ENCODE results near the gene BLVRA.
"Not testable (repeated sequence)": the region's sequence is repeated elsewhere in the genome, so short reads cannot be mapped to it uniquely, and the experiment has no call there.

Gene BLVRA

DNA sequence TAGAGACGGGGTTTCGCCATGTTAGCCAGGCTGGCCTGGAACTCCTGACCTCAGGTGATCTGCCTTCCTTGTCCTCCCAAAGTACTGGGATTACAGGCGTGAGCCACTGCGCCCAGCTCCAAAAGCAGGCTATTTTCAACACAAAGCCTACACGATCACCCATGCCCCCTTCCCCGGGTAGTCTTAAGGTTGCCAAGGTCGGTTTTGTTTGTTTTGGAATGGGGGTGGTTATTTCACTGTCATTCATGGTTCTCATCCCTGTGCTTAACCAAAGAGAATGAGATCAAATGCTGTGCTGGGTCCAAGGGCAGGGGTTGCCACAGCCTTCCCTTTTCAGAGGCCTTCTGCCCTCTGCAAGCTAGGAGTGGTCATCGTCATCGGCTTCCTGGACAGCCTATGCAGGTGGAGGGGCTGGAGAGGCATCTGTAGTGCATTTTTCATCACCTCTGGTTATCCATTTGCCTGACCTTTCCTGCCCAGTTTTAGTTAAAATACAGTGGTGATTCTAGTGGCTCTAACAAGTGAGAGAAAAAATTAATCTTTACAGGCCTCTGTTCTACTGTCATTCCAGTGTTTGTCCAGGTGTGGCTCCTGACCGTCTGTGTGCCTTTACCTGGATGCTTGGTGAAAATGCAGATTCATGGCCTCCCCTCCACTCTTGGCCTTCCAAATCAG is 11.4 kb downstream of the BLVRA start:
- DNase-seq (ENCODE audit: low read depth) = no peak

DNA sequence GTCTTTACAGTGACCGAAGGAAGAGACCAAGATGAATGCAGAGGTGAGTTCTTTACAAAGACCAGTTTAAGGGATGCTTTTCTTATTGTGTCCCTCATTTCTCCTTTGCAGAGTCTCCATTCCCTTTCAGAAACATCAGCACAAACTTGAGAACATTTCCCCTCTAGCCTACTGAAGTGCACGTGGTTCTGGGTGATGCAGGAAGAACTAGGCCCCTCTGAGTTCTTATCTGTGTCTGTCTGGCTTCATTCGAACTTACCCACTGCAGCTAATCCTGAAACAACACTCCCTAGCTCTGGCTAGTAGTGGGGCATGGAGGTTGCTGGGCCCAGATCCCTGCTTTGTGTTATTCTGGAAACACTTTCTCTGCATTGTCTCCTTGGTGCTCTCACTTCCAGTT is 12.6 kb downstream of the BLVRA start:
- no peak for DNase-seq (ENCODE audit: low read depth)

DNA sequence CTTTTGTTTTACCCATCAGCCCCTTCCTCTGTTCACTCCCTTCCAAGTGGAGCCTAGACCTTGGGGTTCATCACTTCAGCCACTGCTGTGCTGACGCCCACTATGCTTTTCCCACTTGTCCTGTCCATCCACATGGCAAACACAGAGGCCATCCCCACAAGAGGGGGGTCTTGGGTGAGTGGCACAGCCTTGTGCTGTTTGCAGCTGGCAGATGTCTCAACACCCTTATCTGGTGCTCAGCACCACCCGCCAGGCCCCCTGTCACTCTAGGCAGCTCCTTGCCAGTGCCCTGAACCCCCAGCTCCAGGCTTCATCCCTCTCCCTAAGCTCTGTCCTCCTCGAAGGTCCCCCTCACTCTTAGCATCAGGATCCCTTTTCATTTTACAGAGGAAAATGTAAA is 13.1 kb downstream of the BLVRA start:
- DNase-seq (ENCODE audit: low read depth) = no peak

DNA sequence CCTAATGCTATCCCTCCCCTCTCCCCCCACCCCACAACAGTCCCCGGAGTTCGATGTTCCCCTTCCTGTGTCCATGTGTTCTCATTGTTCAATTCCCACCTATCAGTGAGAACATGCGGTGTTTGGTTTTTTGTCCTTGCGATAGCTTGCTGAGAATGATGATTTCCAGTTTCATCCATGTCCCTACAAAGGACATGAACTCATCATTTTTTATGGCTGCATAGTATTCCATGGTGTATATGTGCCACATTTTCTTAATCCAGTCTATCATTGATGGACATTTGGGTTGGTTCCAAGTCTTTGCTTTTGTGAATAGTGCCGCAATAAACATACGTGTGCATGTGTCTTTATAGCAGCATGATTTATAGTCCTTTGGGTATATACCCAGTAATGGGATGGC is 14.8 kb downstream of the BLVRA start:
- not testable (repeated sequence) for DNase-seq (ENCODE audit: low read depth)

DNA sequence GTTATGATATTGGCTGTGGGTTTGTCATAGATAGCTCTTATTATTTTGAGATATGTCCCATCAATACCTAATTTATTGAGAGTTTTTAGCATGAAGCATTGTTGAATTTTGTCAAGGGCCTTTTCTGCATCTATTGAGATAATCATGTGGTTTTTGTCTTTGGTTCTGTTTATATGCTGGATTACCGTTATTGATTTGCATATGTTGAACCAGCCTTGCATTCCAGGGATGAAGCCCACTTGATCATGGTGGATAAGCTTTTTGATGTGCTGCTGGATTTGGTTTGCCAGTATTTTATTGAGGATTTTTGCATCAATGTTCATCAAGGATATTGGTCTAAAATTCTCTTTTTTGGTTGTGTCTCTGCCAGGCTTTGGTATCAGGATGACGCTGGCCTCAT is 16.8 kb downstream of the BLVRA start:
- not testable (repeated sequence) for DNase-seq (ENCODE audit: low read depth)

DNA sequence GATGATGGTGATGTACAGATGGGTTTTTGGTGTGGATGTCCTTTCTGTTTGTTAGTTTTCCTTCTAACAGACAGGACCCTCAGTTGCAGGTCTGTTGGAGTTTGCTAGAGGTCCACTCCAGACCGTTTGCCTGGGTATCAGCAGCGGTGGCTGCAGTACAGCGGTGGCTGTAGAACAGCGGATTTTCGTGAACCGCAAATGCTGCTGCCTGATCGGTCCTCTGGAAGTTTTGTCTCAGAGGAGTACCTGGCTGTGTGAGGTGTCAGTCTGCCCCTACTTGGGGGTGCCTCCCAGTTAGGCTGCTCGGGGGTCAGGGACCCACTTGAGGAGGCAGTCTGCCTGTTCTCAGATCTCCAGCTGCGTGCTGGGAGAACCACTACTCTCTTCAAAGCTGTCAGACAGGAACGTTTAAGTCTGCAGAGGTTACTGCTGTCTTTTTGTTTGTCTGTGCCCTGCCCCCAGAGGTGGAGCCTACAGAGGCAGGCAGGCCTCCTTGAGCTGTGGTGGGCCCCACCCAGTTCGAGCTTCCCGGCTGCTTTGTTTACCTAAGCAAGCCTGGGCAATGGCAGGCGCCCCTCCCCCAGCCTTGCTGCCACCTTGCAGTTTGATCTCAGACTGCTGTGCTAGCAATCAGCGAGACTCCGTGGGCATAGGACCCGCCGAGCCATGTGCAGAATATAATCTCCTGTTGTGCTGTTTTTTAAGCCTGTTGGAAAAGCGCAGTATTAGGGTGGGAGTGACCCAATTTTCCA is 20.0 kb downstream of the BLVRA start:
- not testable (repeated sequence) for DNase-seq (ENCODE audit: low read depth)

DNA sequence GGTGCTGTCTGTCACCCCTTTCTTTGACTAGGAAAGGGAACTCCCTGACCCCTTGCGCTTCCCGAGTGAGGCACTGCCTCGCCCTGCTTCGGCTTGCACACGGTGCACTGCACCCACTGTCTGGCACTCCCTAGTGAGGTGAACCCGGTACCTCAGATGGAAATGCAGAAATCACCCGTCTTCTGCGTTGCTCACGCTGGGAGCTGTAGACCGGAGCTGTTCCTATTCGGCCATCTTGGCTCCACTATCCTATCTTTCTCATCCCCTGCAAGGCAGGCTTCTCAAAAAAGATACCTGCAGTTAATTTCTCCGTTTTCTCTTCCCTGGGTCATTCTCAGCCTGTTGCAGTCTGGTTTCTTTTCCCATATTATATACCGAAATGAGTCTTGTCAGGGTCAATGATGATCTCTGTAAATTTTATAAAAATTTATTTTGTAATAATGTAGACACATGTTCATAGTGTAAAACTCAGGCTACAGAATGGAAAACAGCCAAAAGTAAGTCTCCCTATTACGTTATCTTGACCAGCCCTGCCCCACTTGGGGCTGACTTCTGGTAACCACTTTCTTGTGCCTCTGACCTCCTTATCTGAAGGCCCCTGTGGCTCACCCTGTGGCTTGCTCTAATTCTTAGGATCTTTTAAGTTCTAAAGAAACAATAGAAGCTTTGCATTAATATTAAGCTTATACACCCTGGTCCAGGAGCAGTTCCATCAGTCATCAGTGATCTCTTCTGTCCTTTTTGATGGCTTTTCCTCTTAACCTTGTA is 20.7 kb downstream of the BLVRA start:
- no peak for DNase-seq (ENCODE audit: low read depth)

DNA sequence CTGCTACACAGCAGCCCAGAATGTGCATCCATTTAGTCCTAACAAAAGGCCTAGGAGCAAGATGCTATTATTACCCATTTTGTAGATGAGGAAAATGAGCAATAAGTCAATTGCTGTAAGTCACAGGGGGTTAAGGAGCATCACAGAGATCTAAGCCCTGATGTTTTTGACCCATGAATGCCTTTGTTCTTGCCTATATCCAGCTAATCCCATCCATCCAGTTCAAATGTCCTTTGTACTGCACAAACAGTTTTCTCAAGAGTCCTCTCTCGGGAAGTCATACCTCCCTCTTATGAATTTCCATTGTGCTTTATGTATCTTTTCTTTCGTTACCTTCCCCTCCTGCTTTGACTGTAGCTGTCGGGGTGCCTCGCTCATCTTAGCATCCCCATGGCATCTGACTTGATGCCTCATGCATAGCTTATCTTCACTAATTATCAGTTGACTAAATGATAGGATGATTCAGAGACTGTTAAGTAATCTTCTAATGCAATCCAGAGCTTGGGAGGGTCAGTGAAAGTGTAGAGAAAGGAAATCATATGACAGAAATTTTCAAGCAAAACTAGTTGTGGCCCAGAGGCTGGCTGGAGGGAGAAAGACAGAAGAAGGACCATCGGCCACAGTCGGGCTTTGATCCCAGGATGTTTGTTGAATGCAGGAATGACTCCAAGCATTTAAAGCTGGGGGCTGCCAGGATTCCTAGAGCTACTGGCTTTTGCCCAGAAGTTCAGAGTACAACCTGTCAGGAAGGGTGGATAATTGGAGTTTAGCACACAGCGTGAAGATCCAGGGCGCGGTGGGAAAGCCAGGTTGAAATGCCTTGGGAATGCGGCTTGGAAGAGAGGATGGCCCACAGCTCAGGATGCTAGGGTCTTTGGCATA is 23.5 kb downstream of the BLVRA start:
- no peak for DNase-seq (ENCODE audit: low read depth)

DNA sequence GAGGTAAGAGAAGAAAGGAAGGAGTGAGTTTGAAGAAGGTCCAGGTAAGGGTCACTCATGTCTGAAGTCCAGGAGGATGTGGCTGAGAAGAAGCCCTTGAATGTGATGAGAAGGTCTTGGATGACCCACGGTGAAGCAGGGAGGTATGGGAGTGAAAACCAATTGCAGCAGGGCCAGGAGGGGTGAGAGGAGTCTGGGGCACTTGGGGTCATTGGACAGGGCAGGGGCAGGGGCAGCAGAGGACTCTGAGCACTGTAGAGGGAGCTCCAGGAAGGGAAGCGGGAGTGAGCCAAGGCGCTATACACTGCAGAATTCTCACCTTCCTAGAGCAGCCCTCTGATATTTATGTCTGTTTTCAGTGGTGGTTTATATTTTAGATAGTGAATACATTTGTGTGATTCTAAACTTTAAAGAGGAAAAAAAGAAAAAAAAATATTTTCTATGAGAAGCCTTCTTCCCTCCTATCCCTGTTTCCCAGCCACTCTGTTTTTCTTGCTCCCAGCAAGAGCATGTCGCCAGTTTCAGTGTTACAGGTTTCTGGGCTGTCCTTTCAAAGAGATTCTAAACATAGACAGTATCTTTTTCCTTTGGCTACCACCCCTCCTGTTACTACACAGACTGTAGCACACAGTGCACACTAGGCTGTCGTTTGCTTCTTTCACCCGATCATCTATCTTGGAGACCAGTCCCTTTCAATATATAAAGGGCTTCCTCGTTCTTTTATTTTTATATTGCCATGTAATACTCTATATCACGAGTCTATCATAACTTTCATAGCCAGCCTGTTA is 24.5 kb downstream of the BLVRA start:
- DNase-seq (ENCODE audit: low read depth) = no peak

DNA sequence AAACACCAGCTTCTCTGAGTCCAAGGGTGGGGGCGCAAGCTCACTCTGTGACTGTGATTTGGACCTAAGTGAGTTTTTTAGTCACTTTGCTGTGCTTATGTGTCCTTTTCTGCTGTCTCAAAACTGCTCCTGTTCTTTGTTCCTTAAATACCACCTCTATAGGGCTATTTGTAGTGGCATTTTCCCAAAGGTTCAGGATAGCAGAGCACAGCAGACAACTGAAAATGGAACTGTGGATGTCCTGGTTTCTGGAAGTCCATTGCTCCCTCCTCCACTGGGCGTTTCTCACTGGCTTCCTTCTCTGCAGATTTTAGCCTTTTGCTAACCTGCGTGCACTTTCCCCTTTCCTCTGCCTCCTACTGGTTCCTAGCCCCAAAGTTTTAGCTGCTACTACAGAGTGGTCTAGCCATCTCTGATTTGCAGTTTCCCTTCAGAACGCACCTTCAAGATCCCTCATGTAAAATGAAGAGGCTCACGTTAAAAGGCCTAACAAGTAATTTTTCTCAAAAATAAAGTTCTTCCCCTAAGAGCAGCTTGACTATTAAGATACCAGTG is 25.6 kb downstream of the BLVRA start:
- no peak for DNase-seq (ENCODE audit: low read depth)

DNA sequence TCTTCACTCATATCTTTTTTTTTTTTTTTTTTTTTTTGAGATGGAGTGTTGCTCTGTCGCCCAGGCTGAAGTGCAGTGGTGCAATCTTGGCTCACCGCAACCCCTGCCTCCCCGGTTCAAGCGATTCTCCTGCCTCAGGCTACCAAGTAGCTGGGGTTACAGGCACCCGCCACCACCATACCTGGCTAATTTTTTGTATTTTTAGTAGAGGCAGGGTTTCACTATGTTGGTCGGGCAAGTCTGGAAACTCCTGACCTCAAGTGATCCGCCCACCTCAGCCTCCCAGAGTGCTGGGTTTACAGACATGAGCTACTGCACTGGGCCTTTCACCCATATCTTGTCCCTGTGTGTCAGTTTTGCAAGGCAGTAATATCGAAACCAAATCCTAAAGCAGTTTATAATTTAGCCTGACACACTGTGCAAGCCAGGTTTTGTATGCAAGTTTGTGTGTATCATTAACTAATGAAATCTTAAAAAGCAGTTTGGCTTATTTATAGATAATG is 26.2 kb downstream of the BLVRA start:
- not testable (repeated sequence) for DNase-seq (ENCODE audit: low read depth)

DNA sequence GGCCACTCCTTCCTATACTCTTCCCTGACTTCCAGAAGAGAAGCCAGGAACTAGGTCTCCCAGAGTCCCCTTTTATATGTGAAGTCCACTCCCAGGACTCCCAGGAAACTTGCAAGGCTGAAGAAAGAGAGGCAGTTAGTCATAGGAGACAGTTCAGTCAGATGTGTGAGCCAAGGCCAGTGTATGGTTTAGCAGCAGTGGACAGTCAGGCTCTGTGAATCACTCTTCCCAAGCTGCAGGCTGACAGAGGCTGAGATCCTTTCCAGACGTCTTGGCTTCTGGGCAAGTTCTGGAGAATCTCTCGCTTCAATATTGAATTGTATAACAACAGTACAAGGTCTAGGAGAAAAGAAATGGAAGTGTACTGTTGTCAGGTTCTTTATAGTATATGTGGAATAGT is 26.9 kb downstream of the BLVRA start:
- no peak for DNase-seq (ENCODE audit: low read depth)

DNA sequence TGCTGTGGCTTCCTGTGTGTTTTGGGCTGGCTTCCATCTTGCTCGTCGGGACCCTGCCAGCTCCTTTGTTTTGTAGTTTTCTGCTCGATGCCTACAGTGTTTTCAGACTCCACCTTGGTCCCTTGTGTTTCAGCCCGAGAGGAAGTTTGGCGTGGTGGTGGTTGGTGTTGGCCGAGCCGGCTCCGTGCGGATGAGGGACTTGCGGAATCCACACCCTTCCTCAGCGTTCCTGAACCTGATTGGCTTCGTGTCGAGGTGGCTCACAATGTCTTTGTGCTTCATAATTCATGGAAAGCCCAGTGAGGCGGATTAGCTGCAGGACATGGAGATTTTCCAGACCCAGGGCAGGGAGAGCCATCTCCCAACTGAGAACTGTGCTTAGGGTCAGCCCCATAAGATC is 29.3 kb downstream of the BLVRA start:
- DNase-seq (ENCODE audit: low read depth) = no peak

DNA sequence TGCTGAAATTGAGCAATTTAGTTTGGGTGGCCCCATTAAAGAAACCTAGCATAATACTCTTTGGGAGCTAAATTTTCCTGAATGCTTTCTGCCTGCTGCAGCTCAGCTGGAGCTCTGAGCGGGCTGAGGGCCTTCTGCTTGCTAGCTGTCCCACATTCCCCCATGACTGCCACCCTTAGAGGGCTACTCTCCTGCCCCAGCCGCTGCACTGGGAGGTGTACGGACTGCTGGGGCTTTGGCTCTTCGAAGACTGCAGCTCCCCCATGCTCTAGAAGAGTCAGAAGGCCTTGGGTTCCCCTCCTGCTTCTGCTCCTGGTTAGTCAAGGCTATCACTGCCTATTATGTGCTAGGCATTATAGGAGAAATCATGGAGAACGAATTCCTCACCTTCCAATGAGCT is 31.5 kb downstream of the BLVRA start:
- no peak for DNase-seq (ENCODE audit: low read depth)

DNA sequence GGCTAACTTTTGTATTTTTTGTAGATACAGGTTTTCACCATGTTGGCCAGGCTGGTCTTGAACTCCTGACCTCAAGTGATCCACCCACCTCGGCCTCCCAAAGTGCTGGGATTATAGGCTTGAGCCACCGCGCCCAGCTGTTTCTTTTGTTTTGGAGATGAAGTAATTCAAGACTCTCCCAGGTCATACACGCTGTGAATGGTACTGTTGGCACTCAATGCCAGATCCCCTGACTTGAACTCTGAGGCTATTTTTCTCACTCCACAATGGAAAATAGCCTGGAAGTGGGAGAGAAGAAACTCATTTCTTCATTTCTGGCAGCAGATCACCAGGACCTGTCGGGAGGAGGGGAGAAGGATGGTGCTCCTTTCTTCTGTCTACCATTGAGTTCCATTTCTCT is 32.4 kb downstream of the BLVRA start:
- no peak for DNase-seq (ENCODE audit: low read depth)

DNA sequence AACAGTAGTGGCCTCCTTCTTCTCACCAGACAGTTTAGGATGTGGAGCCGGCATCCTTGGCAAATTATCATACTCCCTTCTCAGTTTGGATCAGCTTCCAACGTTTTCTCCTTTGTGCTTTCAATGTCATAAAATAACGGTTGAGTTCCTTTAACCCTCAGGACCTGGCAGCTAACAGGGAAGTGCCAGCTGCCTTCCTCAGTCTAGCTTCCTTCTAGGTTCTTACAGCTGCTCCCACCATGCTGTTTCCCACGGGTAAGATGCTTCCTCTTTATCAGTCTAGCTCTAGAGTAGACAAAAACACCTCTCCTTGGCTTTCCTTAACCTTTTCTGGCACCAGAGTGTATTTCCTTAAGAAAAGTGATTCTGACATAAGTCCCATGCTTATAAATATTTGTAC is 33.2 kb downstream of the BLVRA start:
- no peak for DNase-seq (ENCODE audit: low read depth)

DNA sequence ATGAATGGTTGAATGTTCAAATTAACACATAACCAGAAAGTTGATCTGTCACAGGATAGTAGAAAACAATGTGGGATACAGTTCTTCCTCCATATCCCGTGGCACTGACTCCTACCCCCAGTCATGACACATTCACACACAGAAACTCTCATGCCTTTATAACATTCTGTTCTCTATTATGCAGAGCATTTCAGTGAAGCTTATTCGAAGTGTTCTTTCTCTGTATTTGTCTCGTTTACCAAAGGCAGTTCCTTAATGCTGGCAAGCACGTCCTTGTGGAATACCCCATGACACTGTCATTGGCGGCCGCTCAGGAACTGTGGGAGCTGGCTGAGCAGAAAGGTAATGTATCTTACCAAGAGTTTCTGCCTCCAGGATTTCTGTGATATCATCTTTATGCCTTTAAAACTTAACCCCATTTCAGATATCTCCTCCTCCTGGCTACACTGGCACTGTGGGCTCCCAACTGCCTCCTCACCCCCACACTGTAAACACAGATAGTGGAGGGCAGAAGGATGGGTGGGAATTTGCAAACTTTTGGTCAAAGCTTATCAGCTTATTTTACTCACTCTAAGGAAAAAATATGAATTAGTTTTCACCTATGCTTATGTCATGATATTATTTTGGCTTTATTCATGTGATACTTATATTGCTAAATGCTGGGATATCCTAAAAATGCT is 34.1 kb downstream of the BLVRA start:
- no peak for DNase-seq (ENCODE audit: low read depth)

DNA sequence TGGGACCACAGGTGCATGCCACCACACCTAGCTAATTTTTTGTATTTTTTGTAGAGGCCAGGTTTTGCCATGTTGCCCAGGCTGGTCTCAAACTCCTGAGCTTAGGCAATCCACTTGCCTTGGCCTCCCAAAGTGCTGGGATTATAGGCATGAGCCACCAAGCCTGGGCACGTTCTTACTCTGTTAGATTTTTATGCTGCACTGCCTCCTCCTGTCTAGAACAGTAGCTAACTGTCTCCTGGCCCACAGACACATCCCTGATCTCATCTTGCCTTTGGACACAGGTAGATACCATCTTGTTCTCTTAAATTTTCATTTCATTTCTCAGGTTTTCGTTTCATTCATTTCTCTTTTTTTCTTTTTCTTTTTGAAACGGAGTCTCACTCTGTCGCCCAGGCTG is 41.1 kb downstream of the BLVRA start:
- DNase-seq (ENCODE audit: low read depth) = no peak

DNA sequence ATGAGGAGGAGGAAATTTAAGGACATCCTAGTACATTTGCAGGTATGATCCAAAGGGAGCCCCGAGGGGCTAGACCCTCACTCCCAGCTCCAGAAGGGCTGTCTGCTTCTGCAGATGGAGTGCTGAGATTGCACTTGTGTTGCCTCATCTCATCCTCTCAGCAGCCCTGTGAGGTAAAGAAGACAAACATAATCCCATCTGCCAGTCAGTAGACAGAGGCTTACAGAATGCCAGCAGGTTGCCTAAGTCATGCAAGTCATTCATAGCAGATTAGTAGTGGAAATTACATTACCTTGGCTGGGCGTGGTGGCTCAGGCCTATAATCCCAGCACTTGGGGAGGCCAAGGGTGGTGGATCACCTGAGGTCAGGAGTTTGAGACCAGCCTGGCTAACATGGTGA is 45.4 kb downstream of the BLVRA start:
- no peak for DNase-seq (ENCODE audit: low read depth)

DNA sequence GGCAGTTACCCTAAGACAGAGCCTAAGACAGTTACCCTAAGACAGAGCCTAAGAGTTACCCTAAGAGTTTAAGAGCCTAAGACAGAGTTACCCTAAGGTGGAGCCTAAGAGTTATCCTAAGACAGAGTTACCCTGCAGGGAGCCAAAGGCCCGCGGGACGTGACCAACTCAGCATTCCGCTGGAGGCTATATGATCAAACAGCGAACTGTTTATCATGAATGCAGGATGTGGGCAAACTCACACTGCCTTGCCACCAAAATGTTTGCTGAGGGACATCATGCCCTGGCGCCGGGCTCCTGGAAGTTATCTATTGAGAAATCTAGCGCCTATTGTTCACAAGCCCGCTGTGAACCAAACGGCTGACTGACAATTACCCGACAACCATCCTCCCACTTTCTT is 49.9 kb downstream of the BLVRA start:
- DNase-seq (ENCODE audit: low read depth) = no peak

Data from stimulated activated CD8-positive, alpha-beta memory T cell treated with anti-CD3 and anti-CD28 coated beads, Interleukin-12 subunit alpha, Interleukin-12 subunit beta, amount 100 ng/mL, for 1 hour (primary cell).